Posterior vena cava (tissue), 2 donors: Measurements from ENCODE around the gene GTF2A1L. TPM values are rescaled to one million over a fixed set of nuclear protein-coding genes. Genes with fewer than 3 reads are reported as not detected.
"Not testable (repeated sequence)": the region's sequence is repeated elsewhere in the genome, so short reads cannot be mapped to it uniquely, and the experiment has no call there.

Source experiments
- DNase-seq: peaks from one replicate; pipeline ENCODE4 v3.0.0-alpha.2; 2020; ENCODE audit warnings: low spot score
- intact Hi-C, 2 donors: fragments of 100-400 bp; cut with DNase I; formaldehyde crosslinking; loops; one replicate each; pipeline versions ENCODE4 v1.14.1 to v1.14.2; 2022 to 2023
- total RNA-seq, 2 donors: library from RNA; stranded (reverse); fragmentation: NEBNext Ultra II Directional; extraction: Animal tissue kit (Norgen Biotek cat#: 25700); gene quantifications; one replicate each; pipeline ENCODE4 v1.2.1, GENCODE V29; 2021
- donor health status: DM: yes; HTN: yes; CAD: no.
- donor health status: DM: yes; HTN: yes; CAD: no.

The GTF2A1L gene
- total RNA-seq, 2 donors from 2014 or later: 7.4 TPM; not detected in 1

DNA sequence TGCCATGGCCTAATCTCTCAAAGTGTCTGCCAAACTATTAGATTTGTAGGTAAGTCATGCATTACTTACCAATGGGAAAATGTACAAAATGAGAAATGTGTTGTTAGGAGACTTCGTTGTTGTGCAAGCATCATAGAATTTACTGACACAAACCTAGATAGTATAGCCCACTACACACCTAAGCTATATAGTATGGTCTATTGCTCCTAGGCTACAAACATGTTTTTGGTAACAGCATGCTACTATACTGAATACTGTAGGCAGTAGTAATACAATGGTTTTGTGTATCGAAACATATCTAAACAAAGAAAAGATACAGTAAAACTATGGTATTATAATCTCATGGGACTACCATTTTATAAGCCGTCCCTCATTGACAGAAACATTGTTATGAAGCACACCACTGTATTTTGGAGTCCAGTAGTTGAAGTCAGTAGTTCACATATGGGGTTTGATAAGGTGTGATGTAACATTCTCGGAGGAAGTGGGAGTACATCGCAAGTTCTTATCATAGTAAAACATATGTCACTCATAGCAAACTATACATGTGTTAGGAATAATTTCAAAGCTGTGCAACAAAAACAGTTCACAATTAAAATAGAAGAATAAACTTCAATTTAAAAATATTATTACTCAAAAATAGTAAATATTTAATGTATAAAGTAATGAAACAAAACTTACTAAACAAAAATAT lies 12.0 kb upstream of the GTF2A1L start:
- intact Hi-C loops: no loop called here
- DNase-seq: no peak

DNA sequence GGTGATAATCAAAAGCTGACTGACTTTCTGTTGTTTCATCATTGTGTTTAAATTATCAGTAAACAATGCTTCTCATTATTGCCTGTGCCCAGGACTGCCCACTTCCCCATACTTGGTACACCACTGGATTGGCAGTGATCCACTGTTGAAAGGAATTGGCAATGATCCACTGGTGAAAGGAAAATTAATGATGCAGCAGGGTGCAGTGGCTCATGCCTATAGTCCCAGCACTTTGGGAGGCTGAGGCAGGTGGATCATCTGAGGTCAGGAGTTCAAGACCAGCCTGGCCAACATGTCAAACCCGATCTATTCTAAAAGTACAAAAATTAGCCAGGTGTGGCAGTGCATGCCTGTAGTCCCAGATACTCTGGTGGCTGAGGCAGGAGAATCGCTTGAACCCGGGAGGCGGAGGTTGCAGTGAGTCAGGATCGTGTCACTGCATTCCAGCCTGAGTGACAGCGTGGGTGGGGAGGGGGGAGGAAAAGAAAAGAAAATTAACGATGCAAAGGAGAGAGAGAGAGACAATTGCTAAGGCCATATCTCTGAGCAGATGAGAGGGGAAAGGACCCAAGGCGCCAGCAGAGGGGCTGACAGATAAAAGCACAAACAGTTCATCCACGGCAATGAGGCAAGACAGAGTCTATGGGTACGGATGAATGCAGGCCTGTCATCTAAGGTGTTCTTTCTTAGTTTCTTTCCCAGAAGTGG lies 10.2 kb upstream of the GTF2A1L start:
- intact Hi-C loops: no loop called here
- DNase-seq: no peak

GRCh38 chr2:48613211-48613610 lies 4.4 kb upstream of the GTF2A1L start:
- no peak for DNase-seq
- intact Hi-C loops: no loop called here

DNA sequence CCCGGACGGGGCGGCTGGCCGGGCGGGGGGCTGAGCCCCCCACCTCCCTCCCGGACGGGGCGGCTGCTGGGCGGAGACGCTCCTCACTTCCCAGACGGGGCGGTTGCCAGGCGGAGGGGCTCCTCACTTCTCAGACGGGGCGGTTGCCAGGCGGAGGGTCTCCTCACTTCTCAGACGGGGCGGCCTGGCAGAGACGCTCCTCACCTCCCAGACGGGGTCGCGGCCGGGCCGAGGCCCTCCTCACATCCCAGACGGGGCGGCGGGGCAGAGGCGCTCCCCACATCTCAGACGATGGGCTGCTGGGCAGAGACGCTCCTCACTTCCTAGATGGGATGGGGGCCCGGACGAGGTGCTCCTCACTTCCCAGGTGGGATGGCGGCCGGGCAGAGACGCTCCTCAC lies 3.1 kb upstream of the GTF2A1L start:
- DNase-seq: not testable (repeated sequence)

GRCh38 chr2:48619526-48619925 lies 1.9 kb downstream of the GTF2A1L start:
- no peak for DNase-seq
- intact Hi-C loops: no loop called here

More for the DNA sequence above, 3.1 kb upstream of the GTF2A1L start:
- intact Hi-C loops: not testable (repeated sequence)

- intact Hi-C loops: no loop called here
- DNase-seq: no peak
Measured at GRCh38 chr2:48620604-48621003, 2.9 kb downstream of the GTF2A1L start.

GRCh38 chr2:48622691-48623090 lies 5.0 kb downstream of the GTF2A1L start:
- intact Hi-C loops, DNase-seq: not testable (repeated sequence)

- DNase-seq: no peak
- intact Hi-C loops: no loop called here
Measured at GRCh38 chr2:48624696-48625095, 7.0 kb downstream of the GTF2A1L start.

- intact Hi-C loops: no loop called here
- no peak for DNase-seq
Measured at GRCh38 chr2:48626047-48626446, 8.4 kb downstream of the GTF2A1L start.

GRCh38 chr2:48633143-48633542 lies 15.5 kb downstream of the GTF2A1L start:
- intact Hi-C loops: no loop called here
- DNase-seq: no peak

DNA sequence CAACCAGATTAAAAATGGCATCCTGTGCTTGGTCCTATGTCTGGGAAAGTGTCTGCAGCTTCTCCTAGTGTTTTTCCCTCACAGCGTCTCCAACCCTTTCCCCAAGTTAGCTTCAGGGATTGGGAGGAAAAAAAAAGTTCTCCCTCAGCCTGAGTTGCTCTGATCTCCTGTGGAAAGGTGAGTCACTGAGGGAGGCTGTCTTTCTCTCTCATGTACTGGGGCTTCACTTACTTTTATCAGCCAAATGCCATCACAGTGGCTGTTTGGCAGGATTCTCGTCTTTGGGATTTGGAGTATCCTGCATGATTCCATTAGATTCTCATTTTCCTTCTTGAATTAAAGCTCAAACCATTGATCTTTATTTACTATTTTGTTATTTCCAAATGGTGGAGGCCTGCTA lies 18.1 kb downstream of the GTF2A1L start:
- intact Hi-C loops: no loop called here

DNA sequence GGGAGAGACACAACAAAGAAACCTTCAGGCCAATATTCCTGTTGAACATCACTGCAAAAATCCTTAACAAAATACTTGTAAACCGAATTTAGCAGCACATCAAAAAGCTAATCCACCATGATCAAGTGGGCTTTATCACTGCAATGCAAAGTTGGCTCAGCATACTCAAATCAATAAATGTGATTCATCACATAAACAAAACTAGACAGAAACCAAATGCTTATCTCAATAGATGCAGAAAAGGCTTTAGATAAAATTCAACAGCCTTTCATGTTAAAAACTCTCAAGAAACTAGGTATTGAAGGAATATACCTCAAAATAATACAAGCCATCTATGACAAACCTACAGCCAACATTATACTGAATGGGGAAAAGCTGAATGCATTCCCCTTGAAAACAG lies 20.6 kb downstream of the GTF2A1L start:
- no peak for DNase-seq
- intact Hi-C loops: no loop called here

More for the DNA sequence above, 18.1 kb downstream of the GTF2A1L start:
- no peak for DNase-seq

- no peak for DNase-seq
- intact Hi-C loops: no loop called here
Measured at GRCh38 chr2:48651158-48651790, 33.6 kb downstream of the GTF2A1L start.

- no peak for DNase-seq
- intact Hi-C loops: no loop called here
Measured at GRCh38 chr2:48668992-48669391, 51.3 kb downstream of the GTF2A1L start.

DNA sequence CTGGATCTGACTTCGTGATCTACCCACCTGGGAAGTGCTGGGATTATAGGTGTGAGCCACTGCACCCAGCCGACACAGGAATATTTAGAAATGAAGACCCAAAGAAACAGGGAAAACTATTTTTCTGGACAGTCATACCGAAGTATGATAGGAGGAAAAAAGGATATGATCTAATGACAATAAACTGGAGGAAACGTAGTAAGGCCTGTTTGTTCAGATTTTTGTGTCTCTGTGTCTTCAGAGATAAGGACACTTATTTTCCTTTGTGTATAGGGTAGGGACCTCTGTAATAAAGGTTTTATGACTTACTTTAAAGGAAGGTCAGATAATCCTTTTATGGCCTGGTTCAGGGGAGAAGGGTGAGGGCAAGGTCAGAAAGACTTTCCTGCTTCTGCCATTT lies 55.9 kb downstream of the GTF2A1L start:
- no peak for DNase-seq
- intact Hi-C loops: no loop called here

- intact Hi-C loops: no loop called here
- DNase-seq: no peak
Measured at GRCh38 chr2:48674933-48675332, 57.3 kb downstream of the GTF2A1L start.

- intact Hi-C loops: no loop called here
- DNase-seq: no peak
Measured at GRCh38 chr2:48677450-48677849, 59.8 kb downstream of the GTF2A1L start.

DNA sequence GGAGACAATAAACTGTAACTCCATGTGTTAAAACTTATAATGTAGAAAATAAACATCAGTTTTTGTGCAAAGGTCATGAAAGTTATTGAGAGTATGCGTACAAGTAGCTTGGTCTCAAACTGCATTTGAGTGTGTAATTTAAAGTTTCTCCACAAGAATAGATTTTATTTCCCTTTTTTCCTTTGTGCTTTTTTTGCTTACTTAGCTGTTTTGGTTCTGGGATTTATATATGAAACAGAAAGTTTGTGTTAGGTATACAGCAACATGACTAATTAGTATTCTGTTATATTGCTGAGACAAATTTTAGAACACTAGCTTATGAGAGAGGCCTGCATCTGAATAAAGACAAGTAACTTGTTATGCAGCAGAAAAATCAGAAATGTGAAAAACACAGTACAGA lies 67.5 kb downstream of the GTF2A1L start:
- DNase-seq: no peak
- intact Hi-C loops: no loop called here

DNA sequence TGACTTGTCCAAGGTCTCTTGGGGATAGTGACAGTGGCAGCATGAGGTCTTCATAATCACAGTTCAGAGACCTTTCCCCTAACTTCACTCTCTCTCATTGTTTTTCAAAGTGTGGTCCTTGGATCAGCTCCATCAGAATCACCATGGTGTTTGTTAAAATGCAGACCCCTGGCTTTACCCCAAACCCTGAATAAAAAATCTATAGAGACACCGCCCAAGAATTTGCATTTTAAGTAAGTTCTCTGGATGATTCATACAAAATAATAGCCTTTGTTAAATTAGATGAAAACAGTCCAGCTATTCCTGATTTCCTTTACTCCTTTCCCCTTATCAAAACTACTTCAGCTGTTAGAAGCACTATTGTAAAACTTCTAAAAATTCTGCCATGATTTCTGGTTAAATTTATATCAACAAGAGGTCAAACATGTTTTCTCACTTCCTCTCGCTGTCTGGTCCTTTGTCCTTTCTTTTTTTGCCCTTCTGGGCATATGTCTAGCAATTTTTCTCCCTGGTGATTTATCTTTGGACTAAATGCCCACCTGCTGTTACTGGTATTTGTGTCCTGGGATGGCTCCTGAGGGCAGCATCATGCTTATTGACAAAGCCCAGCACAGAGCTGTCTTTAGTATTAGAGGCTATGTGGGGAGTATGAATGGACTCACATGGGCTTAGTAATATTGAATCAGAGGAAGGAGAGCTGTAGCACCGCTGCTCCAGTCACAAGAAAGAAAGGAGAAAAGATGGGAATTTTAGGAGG lies 74.5 kb downstream of the GTF2A1L start:
- intact Hi-C loops: no loop called here

GRCh38 chr2:48693066-48693465 lies 75.4 kb downstream of the GTF2A1L start:
- intact Hi-C loops: no loop called here
- no peak for DNase-seq

More for the DNA sequence above, 74.5 kb downstream of the GTF2A1L start:
- DNase-seq: no peak
